OCI-LY7 (cell line): Measurements from ENCODE around the gene MECR.

Experiments
- CTCF ChIP-seq: fragments of 200-600 bp; sonication (generic); conservative IDR thresholded peaks from 2 replicates; pipeline ENCODE4 v1.5.1; 2014; ENCODE audit warnings: mild to moderate bottlenecking, antibody characterized with exemption, low read length, moderate library complexity, mixed read lengths
- EZH2phosphoT487 ChIP-seq: fragments of 200-600 bp; sonication (generic); IDR thresholded peaks from 2 replicates; pipeline ENCODE4 v1.6.1; 2018; ENCODE audit warnings: low read depth, borderline replicate concordance, mild to moderate bottlenecking, mixed run types, antibody characterized with exemption, low read length, moderate library complexity, mixed read lengths

GRCh38 chr1:29183287-29183686 is 47.4 kb downstream of the MECR start:
- no peak for TF ChIP-seq CTCF
- TF ChIP-seq EZH2phosphoT487, result no peak
